ENCODE data around the gene IL10RB.

GRCh38 chr21:33268737-33269441 is 2.7 kb downstream of the IL10RB start:
- TF ChIP-seq, protein P1, sequence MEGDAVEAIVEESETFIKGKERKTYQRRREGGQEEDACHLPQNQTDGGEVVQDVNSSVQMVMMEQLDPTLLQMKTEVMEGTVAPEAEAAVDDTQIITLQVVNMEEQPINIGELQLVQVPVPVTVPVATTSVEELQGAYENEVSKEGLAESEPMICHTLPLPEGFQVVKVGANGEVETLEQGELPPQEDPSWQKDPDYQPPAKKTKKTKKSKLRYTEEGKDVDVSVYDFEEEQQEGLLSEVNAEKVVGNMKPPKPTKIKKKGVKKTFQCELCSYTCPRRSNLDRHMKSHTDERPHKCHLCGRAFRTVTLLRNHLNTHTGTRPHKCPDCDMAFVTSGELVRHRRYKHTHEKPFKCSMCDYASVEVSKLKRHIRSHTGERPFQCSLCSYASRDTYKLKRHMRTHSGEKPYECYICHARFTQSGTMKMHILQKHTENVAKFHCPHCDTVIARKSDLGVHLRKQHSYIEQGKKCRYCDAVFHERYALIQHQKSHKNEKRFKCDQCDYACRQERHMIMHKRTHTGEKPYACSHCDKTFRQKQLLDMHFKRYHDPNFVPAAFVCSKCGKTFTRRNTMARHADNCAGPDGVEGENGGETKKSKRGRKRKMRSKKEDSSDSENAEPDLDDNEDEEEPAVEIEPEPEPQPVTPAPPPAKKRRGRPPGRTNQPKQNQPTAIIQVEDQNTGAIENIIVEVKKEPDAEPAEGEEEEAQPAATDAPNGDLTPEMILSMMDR (IDR thresholded peaks at IDR 0.05), result no peak
- TF ChIP-seq EZH2 (IDR thresholded peaks at IDR 0.05; ENCODE audit: borderline replicate concordance, insufficient read depth, low read depth, low read length, poor library complexity, severe bottlenecking), result no peak
